Measurements from ENCODE around the gene MARK3.
A peak's percentile ranks its signal among the peaks of the same experiment; 100 is the strongest.
"Not testable (repeated sequence)": the region's sequence is repeated elsewhere in the genome, so short reads cannot be mapped to it uniquely, and the experiment has no call there.

The MARK3 gene

DNA sequence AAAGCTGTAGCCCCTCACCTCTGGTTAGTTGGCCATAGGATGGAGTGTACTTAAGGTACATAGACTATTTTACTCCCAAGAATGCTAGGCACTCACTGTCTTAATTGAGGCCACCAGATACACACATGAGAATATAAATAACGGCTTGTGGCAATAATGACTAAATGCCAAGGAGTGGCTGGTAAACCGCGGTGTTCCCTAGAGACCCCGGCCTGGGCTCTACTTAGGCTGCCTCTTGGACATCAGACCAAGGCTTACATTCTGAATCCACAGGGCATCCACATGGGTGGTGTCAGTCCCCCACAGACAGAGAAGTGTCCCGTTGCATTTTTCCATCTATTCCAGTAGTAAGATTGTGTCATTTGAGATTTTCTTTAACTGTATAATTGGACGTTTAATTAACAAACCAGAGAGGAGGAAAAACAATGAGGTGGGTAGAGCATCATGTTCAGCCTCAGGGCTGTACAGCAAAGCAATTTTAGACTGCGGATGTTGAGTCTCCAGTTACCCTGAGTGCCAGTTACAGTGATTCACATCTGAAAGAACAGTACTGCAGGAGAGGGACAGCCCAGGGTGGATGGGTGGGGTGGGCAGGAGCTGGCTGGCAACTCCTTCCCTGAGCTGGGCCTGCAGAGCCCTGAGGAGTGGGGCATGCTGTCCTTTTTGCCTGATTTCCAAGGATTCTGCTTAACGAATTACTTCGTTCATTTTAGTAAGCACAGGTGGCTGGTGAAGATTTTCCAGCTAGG is 116.9 kb downstream of the MARK3 start:
- no peak for DNase-seq (ENCODE audit: low read depth)
- H3K4me3 ChIP-seq (ENCODE audit: low read depth, low read length): no peak overlapping the region

DNA sequence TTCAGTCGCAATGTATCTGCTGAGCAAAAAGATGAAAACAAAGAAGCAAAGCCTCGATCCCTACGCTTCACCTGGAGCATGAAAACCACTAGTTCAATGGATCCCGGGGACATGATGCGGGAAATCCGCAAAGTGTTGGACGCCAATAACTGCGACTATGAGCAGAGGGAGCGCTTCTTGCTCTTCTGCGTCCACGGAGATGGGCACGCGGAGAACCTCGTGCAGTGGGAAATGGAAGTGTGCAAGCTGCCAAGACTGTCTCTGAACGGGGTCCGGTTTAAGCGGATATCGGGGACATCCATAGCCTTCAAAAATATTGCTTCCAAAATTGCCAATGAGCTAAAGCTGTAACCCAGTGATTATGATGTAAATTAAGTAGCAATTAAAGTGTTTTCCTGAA is 117.7 kb downstream of the MARK3 start:
- no peak overlapping the region for H3K4me3 ChIP-seq (ENCODE audit: low read depth, low read length)

DNA sequence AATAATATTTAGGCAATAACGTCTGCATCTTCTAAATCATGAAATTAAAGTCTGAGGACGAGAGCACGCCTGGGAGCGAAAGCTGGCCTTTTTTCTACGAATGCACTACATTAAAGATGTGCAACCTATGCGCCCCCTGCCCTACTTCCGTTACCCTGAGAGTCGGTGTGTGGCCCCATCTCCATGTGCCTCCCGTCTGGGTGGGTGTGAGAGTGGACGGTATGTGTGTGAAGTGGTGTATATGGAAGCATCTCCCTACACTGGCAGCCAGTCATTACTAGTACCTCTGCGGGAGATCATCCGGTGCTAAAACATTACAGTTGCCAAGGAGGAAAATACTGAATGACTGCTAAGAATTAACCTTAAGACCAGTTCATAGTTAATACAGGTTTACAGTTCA is 118.1 kb downstream of the MARK3 start:
- H3K4me3 ChIP-seq (ENCODE audit: low read depth, low read length): no peak overlapping the region
- DNase-seq (ENCODE audit: low read depth): no peak

More for the DNA sequence above, 117.7 kb downstream of the MARK3 start:
- no peak for DNase-seq (ENCODE audit: low read depth)

DNA sequence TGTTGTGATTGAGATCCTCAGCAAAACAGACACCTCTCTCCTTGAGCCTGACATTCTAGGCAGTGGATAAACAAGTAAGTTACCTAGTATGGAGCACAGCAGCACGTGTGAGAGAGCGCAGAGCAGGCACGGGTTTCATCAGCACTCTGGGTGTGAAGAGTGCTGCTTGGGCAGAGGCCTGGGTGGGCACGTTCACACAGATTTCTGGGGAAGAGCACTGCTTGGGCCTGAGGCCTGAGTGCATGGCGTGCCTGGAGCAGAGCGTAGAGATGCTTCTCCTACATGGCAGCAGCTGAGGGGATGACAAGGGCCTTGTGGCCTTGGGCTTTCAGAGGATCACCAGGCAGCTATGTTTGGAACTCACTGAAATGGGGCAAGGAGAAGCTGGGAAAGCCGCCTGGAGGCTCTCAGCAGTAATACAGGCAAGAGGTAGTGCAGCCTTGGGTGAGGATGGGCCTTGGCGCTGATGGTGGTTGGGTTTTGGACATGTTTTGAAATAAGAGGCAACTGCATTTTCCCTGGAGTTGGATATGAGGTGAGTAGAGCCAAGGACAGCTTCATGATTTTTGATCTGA is 119.9 kb downstream of the MARK3 start:
- H3K4me3 ChIP-seq (ENCODE audit: low read depth, low read length): no peak overlapping the region
- DNase-seq (ENCODE audit: low read depth): no peak

DNA sequence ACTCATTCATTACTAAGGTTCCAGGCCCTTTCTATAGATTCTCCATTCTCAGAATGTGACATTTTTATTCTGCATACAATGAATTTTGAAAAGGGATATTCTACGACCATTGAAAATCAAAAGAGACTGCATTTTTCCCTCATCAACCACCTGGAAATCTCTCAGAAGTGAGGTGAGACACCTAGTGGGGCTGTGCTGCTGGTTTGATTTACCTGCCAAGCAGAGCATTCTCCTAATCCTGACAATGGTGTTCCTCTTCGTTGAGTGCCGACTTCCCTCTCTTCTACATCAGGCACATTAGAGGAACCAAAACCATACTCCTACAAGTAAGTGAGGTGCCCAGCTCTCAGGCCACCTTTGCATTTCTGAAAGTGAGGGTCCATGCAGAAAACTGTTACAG is 122.5 kb downstream of the MARK3 start:
- H3K4me3 ChIP-seq (ENCODE audit: low read depth, low read length): no peak overlapping the region
- DNase-seq (ENCODE audit: low read depth): no peak

DNA sequence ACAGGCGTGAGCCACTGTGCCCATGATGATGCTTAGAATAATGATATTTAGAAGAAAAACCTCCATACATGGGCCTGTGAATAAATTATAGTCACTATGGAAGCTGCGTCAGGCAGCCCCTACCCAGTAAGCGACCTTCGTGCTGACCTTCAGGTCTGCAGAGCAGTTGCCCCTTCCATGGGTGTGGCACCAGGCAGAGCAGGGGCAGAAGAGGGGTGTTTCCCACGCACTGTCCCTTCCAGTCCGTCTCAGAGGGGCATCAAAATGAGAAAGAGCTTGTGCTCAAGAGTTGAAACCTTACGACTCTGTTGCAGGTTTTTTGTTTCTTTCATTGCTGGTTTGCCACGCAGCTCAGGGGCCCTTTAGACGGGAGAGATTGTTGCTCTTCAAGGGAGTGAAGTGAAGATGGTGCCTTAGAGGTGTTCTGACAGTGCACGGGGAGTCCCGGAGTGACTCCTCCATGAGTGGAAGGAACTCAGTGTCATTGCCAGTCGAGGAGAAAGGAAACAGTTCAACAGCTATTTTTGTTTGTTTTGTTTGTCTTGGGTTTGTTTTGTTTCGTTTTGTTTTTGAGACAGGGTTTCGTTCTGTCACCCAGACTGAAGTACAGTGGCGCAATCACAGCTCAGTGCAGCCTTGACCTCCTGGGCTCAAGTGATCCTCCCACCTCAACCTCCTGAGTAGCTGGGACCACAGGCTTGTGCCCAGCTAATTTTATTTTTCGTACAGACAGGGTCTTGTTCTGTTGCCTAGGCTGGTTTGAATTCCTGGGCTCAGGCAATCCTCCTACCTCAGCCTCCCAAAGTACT is 123.5 kb downstream of the MARK3 start:
- no peak overlapping the region for H3K4me3 ChIP-seq (ENCODE audit: low read depth, low read length)
- DNase-seq (ENCODE audit: low read depth): no peak

DNA sequence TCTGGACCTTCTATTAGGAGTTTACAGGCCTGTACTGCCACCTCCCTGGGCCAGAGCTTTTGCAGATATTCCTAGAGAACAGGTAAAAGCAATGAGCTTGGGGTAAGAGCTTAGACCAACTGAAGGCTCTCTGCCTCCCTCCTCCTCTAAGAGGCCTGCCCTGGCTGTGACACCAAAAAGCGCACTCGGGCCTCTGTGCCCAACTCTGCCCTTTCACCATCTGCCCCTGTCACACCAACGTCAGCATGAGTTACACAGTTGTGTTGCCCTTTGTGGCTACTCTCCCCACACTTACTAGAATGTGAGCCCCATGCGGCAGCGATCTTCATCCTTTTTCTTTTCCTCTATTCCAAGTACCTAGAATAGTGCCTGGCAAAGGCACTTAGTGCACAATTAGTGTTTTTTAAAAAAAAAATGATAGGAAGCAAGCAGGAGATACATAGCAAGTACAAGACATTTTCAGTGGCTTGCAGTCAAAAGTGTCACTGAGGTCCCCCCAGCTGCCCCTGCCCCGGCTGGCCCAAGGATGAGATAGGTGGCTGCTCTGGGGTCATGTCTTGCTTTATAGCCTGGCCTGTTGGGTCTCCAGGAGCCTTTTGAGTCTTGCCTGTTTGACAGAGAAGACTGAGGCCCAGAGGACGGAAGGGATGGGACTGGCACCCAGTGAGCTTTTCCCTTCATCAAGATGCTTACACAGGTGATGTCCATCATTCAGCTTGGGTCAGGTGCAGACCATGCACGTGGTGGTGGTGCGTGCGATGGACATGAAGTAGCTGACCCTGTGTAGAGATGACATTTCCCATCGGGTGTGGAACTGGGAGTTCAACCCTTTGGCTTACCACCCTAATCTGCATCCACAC is 124.9 kb downstream of the MARK3 start:
- no peak overlapping the region for H3K4me3 ChIP-seq (ENCODE audit: low read depth, low read length)
- no peak for DNase-seq (ENCODE audit: low read depth)

DNA sequence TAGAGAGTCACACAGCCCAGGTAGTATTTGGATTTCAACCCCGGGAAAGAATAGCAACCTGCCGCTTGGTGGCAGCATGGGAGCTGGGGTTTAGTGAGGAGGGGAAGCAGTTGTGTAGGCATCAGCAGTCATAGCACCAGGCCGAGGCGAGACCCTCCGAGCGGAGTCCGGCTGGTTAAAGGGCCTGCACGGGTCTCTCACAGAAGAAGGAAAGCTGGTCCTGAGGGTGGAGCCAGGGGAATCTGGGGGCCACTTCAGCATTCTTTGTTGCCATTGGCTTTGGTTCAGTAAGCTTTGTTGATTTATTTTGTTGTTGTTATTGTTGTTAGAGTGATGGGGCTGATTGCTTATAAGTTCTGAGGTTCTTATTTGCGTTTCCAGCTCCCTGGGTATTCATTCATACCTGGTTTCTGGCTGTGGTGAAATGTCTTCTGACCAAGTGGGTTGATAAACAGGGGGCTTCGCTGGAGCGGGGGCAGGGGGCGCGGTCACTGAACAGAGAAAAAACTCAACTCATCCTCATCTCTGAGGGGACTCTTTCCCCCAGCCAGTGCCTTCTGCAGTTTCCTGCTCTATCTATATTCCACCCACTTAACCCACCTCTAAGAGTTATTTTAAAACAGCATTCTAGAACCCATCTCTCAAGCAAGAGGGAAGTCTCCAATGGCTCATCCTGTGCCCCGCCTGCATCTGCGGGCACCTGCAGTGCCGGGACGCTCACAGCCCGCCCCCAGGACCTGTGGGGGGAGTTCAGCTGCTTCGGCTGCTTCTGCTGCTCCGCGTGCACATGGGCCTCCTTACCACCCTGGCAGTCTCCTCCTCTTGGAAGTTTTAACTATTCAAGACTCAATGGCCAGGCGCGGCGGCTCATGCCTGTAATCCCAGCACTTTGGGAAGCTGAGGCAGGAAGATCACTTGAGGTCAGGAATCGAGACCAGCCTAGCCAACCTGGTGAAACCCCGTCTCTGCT is 125.8 kb downstream of the MARK3 start:
- DNase-seq (ENCODE audit: low read depth): no peak
- H3K4me3 ChIP-seq (ENCODE audit: low read depth, low read length): no peak overlapping the region

DNA sequence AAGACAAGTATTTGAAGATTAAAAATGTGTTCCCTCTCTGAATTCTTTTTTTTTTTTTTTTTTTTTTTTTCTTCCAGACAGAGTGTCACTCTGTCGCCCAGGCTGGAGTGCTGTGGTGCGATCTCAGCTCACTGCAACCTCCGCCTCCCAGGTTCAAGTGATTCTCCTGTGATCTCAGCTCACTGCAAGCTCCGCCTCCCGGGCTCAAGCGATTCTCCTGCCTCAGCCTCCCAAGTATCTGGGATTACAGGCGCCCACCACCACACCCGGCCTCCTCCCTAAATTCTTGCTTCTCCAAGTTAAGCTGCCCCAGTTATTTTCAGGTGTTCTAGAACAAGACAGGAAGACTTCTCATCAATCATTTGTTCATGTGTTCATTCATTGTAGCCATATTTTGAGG is 127.0 kb downstream of the MARK3 start:
- not testable (repeated sequence) for DNase-seq (ENCODE audit: low read depth); H3K4me3 ChIP-seq (ENCODE audit: low read depth, low read length)

DNA sequence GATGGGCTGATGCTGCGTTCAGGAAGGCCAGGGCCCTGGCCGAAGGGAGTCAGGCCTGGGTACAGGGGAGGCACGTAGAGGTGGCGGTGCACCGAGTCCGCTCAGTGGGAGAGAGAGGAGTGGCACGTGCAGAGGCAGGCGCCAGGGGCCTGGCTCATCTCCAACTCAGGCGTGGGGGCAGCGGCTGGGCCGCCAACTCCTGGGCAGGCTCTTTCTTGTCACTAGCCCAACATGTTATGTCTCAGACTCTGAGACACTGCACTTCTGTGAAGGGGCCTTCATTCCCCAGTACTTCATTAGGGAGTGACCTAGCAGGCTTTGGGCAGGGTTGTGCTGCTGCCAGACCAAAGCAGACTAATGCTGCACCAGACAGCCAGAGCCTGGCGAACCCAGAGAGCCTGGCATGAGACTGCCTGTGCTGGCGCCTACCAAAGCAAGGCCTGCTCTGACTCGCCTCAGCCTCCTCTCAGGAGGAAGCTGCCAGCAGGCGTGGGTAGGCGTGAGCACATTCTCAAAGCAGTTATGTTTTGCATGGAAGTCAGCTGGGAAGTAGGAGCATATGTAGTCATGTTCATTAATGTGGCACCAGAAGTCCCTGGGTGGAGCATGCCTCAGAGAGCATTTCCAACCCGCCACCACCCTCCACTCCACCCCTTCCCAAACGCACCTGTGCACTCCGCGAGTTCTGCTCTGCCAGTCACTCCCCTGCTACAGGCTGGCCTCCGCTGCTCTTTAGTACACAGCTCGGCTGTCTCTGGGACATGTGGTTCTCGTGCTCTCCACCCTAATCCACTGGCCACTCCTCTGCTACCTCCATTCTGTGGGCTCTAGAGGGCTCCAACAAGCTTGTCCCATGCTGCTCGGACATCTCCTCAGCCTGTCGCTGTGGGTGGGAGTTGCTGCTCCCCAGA is 127.7 kb downstream of the MARK3 start:
- no peak overlapping the region for H3K4me3 ChIP-seq (ENCODE audit: low read depth, low read length)
- DNase-seq (ENCODE audit: low read depth): peak; percentile 50

DNA sequence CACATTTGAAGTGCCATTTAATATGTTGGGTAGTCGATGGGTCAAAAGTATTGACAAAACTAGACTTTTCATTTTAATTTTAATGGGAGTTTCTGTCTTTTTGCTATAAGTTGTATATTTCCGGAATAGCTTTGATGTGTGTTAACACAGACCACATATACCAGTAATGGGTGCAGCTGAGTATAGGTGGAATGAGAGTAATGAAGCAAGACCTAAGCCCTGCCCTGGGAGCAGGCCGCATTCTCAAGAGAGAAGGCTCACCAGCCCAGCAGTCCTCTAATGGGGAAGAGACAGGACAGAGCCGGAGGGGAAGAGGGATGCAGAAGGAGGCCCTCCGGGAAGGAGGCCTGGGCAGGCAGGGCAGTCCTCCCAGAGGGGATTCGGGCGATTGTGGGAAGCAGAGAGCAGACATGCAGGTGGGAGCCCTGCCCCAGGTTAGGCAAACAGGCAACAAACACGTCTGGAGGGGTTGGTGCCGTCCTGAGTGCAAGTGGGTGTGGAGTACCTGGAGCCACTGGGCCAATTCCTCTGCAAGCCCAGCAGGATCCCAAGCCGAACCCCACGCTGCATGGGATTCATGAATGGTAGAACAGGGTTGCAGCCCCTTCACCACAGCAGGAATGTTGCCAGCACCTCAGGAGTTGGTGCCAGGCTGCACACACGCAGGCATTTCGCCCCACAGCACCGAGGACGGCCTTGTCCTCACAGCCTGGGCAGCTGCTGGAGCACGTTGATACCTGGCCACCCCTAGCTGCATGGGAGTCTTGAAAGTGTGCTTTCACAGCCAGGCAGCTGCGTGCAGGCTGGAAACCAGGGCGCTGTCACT is 129.6 kb downstream of the MARK3 start:
- DNase-seq (ENCODE audit: low read depth): no peak
- H3K4me3 ChIP-seq (ENCODE audit: low read depth, low read length): no peak overlapping the region

DNA sequence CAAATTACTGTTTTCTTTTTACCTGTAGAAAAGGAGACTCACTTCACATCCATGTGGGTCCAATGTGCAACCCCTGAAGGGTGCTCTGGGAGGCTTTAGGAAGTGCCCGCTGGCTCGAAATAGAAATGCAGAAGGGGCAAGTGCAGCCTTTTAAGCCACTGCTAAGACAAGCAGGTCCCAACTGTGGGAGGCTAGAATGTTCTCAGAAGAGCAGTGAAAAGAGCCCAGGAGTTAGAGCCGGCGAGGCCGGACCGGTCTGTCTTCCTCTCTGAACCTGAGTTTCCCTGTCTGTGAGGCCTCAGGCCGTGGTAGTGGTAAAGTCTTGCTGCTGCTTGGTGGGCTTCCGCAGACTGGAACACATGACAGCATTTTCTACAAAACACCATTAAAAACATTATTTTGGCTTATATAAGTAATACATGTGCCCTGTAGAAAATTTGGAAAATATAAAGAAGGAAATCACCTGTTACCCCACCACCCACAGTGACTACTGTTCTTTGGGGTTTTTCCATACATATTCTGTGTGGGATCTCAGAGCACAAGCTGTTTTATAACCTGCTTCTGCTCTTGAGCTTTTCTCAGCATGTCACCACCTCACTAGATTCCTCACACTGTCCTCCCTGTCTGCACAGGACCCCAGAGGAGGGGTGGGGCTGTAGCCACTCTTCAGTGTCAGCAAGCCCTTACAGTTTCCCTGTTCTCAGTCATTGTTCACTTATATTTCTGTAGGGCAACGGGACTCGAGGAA is 131.4 kb downstream of the MARK3 start:
- no peak for DNase-seq (ENCODE audit: low read depth)
- H3K4me3 ChIP-seq (ENCODE audit: low read depth, low read length): no peak overlapping the region

DNA sequence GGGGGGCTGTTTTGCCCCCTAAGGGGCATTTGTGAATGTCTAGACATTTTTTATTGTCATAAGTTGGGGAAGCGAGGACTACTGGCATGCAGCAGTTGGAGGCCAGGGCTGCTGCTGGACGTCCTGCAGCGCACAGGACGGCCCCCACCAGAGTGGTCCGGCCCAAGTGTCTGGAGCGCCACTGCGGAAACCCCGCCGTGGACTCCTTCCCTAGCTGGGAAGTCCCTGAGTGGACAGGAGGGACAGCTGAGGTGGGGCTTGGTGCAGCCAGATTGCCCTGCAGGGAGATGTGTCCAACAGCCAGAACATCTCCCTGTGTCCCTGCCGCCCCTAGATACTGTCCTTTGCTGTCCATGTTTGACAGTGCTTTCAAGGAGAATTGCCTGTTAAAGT is 132.0 kb downstream of the MARK3 start:
- DNase-seq (ENCODE audit: low read depth): no peak
- H3K4me3 ChIP-seq (ENCODE audit: low read depth, low read length): no peak overlapping the region

DNA sequence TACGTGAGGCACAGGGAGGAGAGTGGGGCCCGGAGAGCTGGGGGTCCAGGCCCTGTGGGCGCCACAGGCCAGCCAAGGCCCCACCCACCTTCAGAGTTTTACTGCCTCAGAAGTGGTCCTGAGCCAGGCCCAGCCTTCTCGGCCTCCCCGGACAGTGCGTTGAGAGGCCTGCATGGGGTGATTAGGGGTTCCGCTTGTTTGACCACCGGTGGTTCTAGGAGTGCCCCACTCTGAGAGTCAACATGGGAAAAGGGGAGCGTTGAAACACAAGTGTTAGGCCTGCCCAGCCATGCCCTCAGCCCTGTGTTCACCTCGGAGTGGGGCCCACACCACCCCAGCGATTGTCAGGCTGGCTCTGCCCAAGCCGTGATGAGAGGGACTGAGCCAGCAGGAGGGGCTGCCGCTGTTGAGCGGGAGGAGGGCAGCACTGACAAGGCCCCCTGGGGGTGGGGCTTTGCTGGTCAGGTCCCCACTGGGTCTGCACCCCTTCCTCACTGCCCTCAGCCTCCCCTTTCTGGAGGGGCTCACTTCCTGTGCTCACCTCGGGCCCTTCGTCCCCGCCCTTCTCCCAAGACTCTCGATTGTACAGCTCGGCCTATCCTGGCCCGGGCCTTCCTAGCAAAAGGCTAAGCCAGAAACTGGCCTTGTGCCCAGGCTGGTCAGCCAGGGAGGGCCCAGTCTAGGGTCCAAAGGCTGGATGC is 132.7 kb downstream of the MARK3 start:
- no peak overlapping the region for H3K4me3 ChIP-seq (ENCODE audit: low read depth, low read length)
- no peak for DNase-seq (ENCODE audit: low read depth)

DNA sequence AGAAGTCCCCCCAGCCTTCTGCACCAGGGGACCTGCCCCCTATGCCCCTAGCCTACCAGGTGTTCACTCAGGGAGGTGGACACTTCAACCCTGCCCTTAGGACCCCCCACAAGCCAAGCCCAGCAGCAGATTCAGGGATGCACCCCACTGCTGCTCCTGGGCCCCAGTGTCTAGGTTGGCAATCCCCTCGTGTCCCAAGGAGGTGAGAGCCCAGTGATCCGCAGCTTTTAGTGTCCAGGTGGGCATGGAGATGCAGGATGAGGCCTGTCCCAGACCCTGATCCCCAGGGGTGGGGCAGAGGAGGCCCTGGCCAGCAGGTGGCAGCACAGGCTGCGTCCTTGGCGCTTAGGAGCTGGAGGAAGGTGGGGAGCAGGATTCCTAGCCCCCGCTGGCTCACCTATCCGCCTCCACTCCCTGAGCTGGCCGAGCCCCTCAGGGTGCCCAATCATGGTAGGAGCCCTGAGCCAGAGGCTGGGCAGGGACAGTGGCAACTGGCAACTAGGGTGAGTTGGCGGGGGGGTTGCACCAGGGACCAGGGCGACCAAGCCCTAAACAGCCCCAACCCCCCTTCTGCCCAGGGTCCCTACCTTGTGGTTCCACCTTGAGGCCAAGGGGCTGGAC is 133.3 kb downstream of the MARK3 start:
- no peak overlapping the region for H3K4me3 ChIP-seq (ENCODE audit: low read depth, low read length)
- DNase-seq (ENCODE audit: low read depth): no peak
